GM19468 (cell line): ENCODE data around the gene CDK6.

Experiments used
- ATAC-seq: cut with Tn5 transposase; IDR thresholded peaks from one replicate; pipeline ENCODE4 v1.9.1; 2021; ENCODE audit warnings: mild to moderate bottlenecking, moderate library complexity, moderate number of reproducible peaks; ENCODE audit not compliant: unreplicated experiment; ENCODE audit errors: extremely low read depth

The CDK6 gene

DNA sequence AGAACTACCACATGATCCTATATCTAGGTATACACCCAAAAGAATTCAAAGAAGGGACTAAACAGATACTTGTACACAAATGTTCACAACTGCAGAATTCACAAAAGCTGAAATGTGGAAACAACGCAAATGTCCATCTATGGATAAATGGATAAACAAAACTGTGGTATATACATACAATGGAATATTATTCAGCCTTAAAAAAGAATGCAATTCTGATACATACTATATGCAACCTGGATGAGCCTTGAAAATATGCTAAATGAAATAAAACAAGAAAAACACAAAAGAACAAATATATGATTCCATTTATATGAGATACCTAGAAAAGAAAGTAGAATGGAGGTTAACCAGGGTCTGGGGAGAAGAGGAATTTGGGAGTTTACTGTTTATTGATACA, 253.4 kb downstream of the CDK6 start:
- no peak for ATAC-seq

GRCh38 chr7:92576296-92576695, 260.1 kb downstream of the CDK6 start:
- ATAC-seq = no peak

DNA sequence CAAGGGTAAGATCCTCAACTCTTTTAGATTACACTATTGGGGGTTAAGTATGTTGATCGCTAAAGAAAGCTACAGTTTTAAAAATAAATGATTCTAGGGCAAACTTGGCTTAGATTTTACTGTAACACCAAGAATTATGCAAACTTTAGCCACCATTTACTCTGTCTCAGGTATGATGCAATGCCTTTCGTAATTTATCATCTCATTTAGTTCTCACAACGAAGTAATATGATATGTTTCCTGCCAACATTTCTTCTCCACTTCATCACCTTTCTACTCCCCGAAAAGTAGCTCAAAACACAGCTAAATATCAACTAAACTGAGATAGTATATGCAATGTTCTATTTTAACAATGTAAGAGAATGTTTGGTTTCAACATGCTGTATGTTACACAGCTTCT, 267.2 kb downstream of the CDK6 start:
- ATAC-seq = no peak

DNA sequence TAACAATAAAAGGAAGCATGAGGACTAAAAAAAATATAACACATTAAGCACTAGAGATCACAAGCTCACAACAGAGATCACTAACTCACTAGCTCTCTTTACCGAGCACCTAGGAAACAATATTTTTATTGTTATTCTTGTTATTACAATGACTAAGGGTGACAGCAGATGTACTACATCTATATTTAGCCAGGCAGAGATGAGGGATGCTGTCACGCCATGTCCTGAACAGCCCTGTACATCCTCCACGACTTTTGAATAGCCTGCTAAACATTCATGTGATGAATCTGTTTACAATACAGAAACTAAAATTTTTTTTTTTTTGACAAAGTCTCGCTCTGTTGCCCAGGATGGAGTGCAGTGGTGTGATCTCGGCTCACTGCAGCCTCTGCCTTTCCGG, 268.9 kb downstream of the CDK6 start:
- no peak for ATAC-seq

- ATAC-seq = no peak
These were observed 273.0 kb downstream of the CDK6 start for GRCh38 chr7:92563345-92563744.

GRCh38 chr7:92560602-92561001, 275.8 kb downstream of the CDK6 start:
- ATAC-seq = no peak

- no peak for ATAC-seq
These were observed 278.5 kb downstream of the CDK6 start for GRCh38 chr7:92557808-92558362.

GRCh38 chr7:92557249-92557648, 279.1 kb downstream of the CDK6 start:
- ATAC-seq = no peak
